NCI-H460 (cell line): Measurements from ENCODE around the gene SHROOM3. TPM values are rescaled to one million over a fixed set of nuclear protein-coding genes. Genes with fewer than 3 reads are reported as not detected.

Source experiments
- DNase-seq: peaks from one replicate; pipeline ENCODE4 v3.0.0-alpha.2; 2016; ENCODE audit warnings: low read depth; ENCODE audit errors: extremely low read depth
- small RNA-seq, 2 experiments: library from RNA; depleted of rRNA; stranded (forward); fragments of <200 nt; gene quantifications; one replicate each; pipeline ENCODE3, GENCODE V24; 2014
- total RNA-seq: library from RNA; depleted of rRNA; stranded (reverse); fragments of >200 nt; shearing (Covaris generic); gene quantifications from 2 replicates; pipeline ENCODE4 v1.2.3, GENCODE V29; 2014; rRNA removed

Gene SHROOM3
- total RNA-seq, 1 experiment from 2014 or later: 0.40 TPM

DNA sequence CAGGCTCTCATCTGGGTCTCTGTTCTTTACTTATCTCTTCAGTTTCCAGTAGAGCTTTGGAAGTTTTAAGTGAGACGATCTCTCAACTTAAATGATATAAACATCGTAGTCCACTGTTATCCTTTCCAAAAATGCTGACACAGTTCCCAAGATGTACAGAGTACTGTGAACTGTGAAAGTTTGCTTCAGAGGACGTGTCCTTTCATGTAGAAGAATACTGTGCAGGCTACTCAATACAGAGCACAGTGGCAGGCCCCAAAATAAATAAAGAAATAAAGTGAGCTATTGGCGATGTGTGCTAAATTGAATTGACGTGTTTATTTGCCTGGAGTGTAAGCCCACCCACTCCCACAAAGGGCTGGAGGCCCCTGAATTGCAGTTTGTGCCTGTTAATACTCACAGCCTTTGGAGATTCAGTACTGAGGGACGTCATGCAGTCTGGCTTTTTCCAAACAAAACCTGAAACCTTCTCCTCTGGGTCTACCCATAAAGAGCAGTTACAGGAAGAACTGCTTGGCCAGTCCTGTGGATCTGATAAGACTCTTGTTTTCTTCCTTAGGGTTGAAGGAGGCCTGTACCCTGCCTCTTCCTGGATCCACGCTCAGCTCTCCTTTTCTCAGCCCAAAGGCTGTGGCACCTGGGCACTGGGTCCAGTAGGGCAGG is 396.8 kb downstream of the SHROOM3 start:
- DNase-seq: no peak

Small RNAs within 50 kb of the gene (small RNA-seq; reads per million reads assigned to genes)
- gene MIR4450 (0 reads per million in 2 experiments), gene RF00278 (0 to 0.06 reads per million in 2 experiments), gene RNU6-145P (0 reads per million in 2 experiments)

Other genes starting within 250 kb of the SHROOM3 start
- 133 and 137 TPM in 2 replicates for gene SCARB2, start 221.4 kb upstream of the SHROOM3 start, total RNA-seq
- gene FAM47E, start 183.5 kb upstream of the SHROOM3 start, total RNA-seq: 0.30 and 0.78 TPM in 2 replicates
- gene STBD1, start 128.5 kb upstream of the SHROOM3 start, total RNA-seq: 1.9 and 3.3 TPM in 2 replicates
- not detected in 2 replicates for gene CCDC158, start 14.1 kb upstream of the SHROOM3 start, total RNA-seq